ENCODE data around the gene EIF4B. TPM values are rescaled to one million over a fixed set of nuclear protein-coding genes. Genes with fewer than 3 reads are reported as not detected.

EIF4B gene
- total RNA-seq, 2 donors from 2014 or later = 279 to 338 TPM

- TF ChIP-seq CTCF (IDR thresholded peaks at IDR 0.05) = no peak
- H3K4me3 ChIP-seq = peak overlapping the region; percentile 78
- H3K27me3 ChIP-seq (replicated peaks; ENCODE audit: insufficient read depth) = no peaks in the 10 kb centered on the region
- ATAC-seq (ENCODE audit: insufficient number of reproducible peaks, low FRiP score, low read depth) (no peak), DNase-seq (ENCODE audit: low spot score) (peak; percentile 70)
- peak overlapping the region; percentile 95 to 100 for H3K27ac ChIP-seq
- H3K36me3 ChIP-seq = peaks cover 29% of the 10 kb centered on the region
- no peaks in the 10 kb centered on the region for H3K9me3 ChIP-seq
- H3K4me1 ChIP-seq (ENCODE audit: control insufficient read depth in 1 of 2, low read depth in 2 of 2) = peaks cover 40 to 65% of the 10 kb centered on the region in 2 donors
Observed at GRCh38 chr12:53052419-53053217, 46.4 kb downstream of the EIF4B start.

GRCh38 chr12:53053218-53054111 lies 47.2 kb downstream of the EIF4B start:
- H3K4me1 ChIP-seq (ENCODE audit: control insufficient read depth in 1 of 2, low read depth in 2 of 2) = peaks cover 38 to 59% of the 10 kb centered on the region in 2 donors
- ATAC-seq (ENCODE audit: insufficient number of reproducible peaks, low FRiP score, low read depth) (no peak), DNase-seq (ENCODE audit: low spot score) (no peak)
- H3K27ac ChIP-seq = peak overlapping the region; percentile 83 to 95
- H3K9me3 ChIP-seq = no peaks in the 10 kb centered on the region
- peak; percentile 65 for TF ChIP-seq CTCF (IDR thresholded peaks at IDR 0.05)
- peak overlapping the region; percentile 78 for H3K4me3 ChIP-seq
- H3K36me3 ChIP-seq = peaks cover 38% of the 10 kb centered on the region
- no peaks in the 10 kb centered on the region for H3K27me3 ChIP-seq (replicated peaks; ENCODE audit: insufficient read depth)

GRCh38 chr12:53054112-53054878 lies 48.0 kb downstream of the EIF4B start:
- no peak for TF ChIP-seq CTCF (IDR thresholded peaks at IDR 0.05)
- peaks cover 29 to 56% of the 10 kb centered on the region in 2 donors for H3K4me1 ChIP-seq (ENCODE audit: control insufficient read depth in 1 of 2, low read depth in 2 of 2)
- peaks cover 46% of the 10 kb centered on the region for H3K36me3 ChIP-seq
- ATAC-seq (ENCODE audit: insufficient number of reproducible peaks, low FRiP score, low read depth) (peak; percentile 84), DNase-seq (ENCODE audit: low spot score) (peak; percentile 81)
- H3K9me3 ChIP-seq = no peaks in the 10 kb centered on the region
- H3K27ac ChIP-seq = peak overlapping the region; percentile 83 to 95
- H3K27me3 ChIP-seq (replicated peaks; ENCODE audit: insufficient read depth) = no peaks in the 10 kb centered on the region
- peak overlapping the region; percentile 78 for H3K4me3 ChIP-seq

- Histone ChIP-seq H3K27ac (peak overlapping the region; percentile 83 to 95), H3K9me3 (no peaks in the 10 kb centered on the region), H3K36me3 (peaks cover 57% of the 10 kb centered on the region), H3K4me3 (no peak overlapping the region), H3K4me1 (ENCODE audit: control insufficient read depth in 1 of 2, low read depth in 2 of 2) (peaks cover 29 to 59% of the 10 kb centered on the region in 2 donors), H3K27me3 (replicated peaks; ENCODE audit: insufficient read depth) (no peaks in the 10 kb centered on the region)
- ATAC-seq (ENCODE audit: insufficient number of reproducible peaks, low FRiP score, low read depth) (no peak), DNase-seq (ENCODE audit: low spot score) (no peak)
- TF ChIP-seq CTCF (IDR thresholded peaks at IDR 0.05) = no peak
Observed at GRCh38 chr12:53055471-53056266, 49.4 kb downstream of the EIF4B start.
